H1 (cell line): ENCODE results near the gene VSIG10L. TPM values are rescaled to one million over a fixed set of nuclear protein-coding genes. Genes with fewer than 3 reads are reported as not detected.

ENCODE experiments used
- BCL11A ChIP-seq, 2 experiments: IDR thresholded peaks; one replicate each; pipeline ENCODE4 v1.6.1; 2011; ENCODE audit warnings: low read depth in 2 of 2, low read length in 2 of 2, mild to moderate bottlenecking in 2 of 2
- CHD1 ChIP-seq: IDR thresholded peaks from 2 replicates; pipeline ENCODE4 v1.6.1; 2012; ENCODE audit warnings: low read depth, low read length, improper control_type of control experiment
- EZH2 ChIP-seq: fragments of 200-600 bp; sonication (generic); IDR thresholded peaks from 2 replicates; pipeline ENCODE4 v1.7.1; 2012; ENCODE audit warnings: low read depth, mild to moderate bottlenecking, moderate library complexity, low read length, inconsistent platforms; ENCODE audit not compliant: severe bottlenecking
- GTF2F1 ChIP-seq: IDR thresholded peaks from 2 replicates; pipeline ENCODE4 v1.6.1; 2012; ENCODE audit warnings: low read depth, low read length, improper control_type of control experiment, borderline replicate concordance
- HDAC6 ChIP-seq: IDR thresholded peaks from one replicate; pipeline ENCODE4 v1.7.1; 2012; ENCODE audit warnings: low read depth, mild to moderate bottlenecking, inconsistent platforms, low read length, moderate library complexity
- MAFK ChIP-seq: IDR thresholded peaks from 2 replicates; pipeline ENCODE4 v1.6.1; 2012; ENCODE audit warnings: low read depth, mild to moderate bottlenecking, improper control_type of control experiment, low read length
- SIN3A ChIP-seq, 2 experiments: IDR thresholded peaks in 1 of 2; conservative IDR thresholded peaks in 1 of 2; 2 replicates each; pipeline ENCODE4 v1.6.1; 2011 to 2012; ENCODE audit warnings: low read length in 2 of 2, improper control_type of control experiment in 1 of 2, low read depth in 1 of 2, mild to moderate bottlenecking in 1 of 2
- SP1 ChIP-seq: IDR thresholded peaks from 2 replicates; pipeline ENCODE4 v1.6.1; 2011; ENCODE audit warnings: low read depth, low read length
- polyA plus RNA-seq, 7 experiments: library from polyadenylated mRNA; depleted of rRNA in 3 of 7; stranded (reverse) in 5 of 7; unstranded in 2 of 7; fragments of >200 nt in 5 of 7; fragments of 200-250 nt in 2 of 7; gene quantifications; 1 replicate in 5 of 7; 2 replicates in 1 of 7; 4 replicates in 1 of 7; pipeline versions ENCODE4 v1.2.1 to v1.2.3, GENCODE V29; 2011 to 2013; ENCODE audit warnings: missing spikeins in 2 of 7, mixed read lengths in 2 of 7
- total RNA-seq: library from RNA; stranded (reverse); fragmentation: NEBNext Ultra II Directional; extraction: Animal tissue kit (Norgen Biotek cat#: 25700); gene quantifications from 2 replicates; pipeline ENCODE4 v1.2.1, GENCODE V29; 2021

The VSIG10L gene
- total and polyA plus RNA-seq, 2 of the 8 experiments (the other 6 are each of a cell fraction or from before 2014, with no cell fraction given), result 10.3 to 10.4 TPM

GRCh38 chr19:51285682-51286081 lies 56.3 kb downstream of the VSIG10L start (continued):
- TF ChIP-seq SP1, result no peak
- TF ChIP-seq SIN3A (conservative IDR thresholded peaks at IDR 0.05 in 1 of 2, IDR thresholded peaks at IDR 0.05 in 1 of 2; ENCODE audit: low read depth in 1 of 2, low read length in 2 of 2), result no peak
- TF ChIP-seq HDAC6, result no peak
- no peak for TF ChIP-seq CHD1
- TF ChIP-seq MAFK, result no peak
- TF ChIP-seq EZH2, result no peak
- no peak for TF ChIP-seq BCL11A (IDR thresholded peaks at IDR 0.05; ENCODE audit: low read depth in 2 of 2, low read length in 2 of 2)
- TF ChIP-seq GTF2F1, result no peak
